GM10847 (cell line): Measurements from ENCODE around the gene HECTD1.

ENCODE experiments used
- POLR2A ChIP-seq: IDR thresholded peaks from 2 replicates; pipeline ENCODE4 v1.6.1; 2011; ENCODE audit not compliant: insufficient read length; ENCODE audit errors: extremely low read depth

HECTD1 gene

GRCh38 chr14:31180299-31181051 lies 27.1 kb downstream of the HECTD1 start:
- TF ChIP-seq POLR2A: no peak

- TF ChIP-seq POLR2A: no peak
These were observed 33.2 kb downstream of the HECTD1 start for GRCh38 chr14:31174433-31174832.

- TF ChIP-seq POLR2A: no peak
These were observed 34.3 kb downstream of the HECTD1 start for GRCh38 chr14:31173120-31173837.

GRCh38 chr14:31172084-31172483 lies 35.5 kb downstream of the HECTD1 start:
- TF ChIP-seq POLR2A: no peak

GRCh38 chr14:31170411-31170810 lies 37.2 kb downstream of the HECTD1 start:
- TF ChIP-seq POLR2A: no peak

- TF ChIP-seq POLR2A: no peak
These were observed 37.7 kb downstream of the HECTD1 start for GRCh38 chr14:31169877-31170276.

GRCh38 chr14:31167032-31167431 lies 40.6 kb downstream of the HECTD1 start:
- no peak for TF ChIP-seq POLR2A

GRCh38 chr14:31166271-31166561 lies 41.4 kb downstream of the HECTD1 start:
- TF ChIP-seq POLR2A: no peak

GRCh38 chr14:31164115-31164514 lies 43.5 kb downstream of the HECTD1 start:
- TF ChIP-seq POLR2A: no peak

- TF ChIP-seq POLR2A: no peak
These were observed 44.5 kb downstream of the HECTD1 start for GRCh38 chr14:31162910-31163649.

GRCh38 chr14:31161274-31161673 lies 46.3 kb downstream of the HECTD1 start:
- TF ChIP-seq POLR2A: no peak

- TF ChIP-seq POLR2A: no peak
These were observed 47.8 kb downstream of the HECTD1 start for GRCh38 chr14:31159682-31160296.

GRCh38 chr14:31154956-31155355 lies 52.6 kb downstream of the HECTD1 start:
- no peak for TF ChIP-seq POLR2A

- TF ChIP-seq POLR2A: no peak
These were observed 65.0 kb downstream of the HECTD1 start for GRCh38 chr14:31142455-31143087.

GRCh38 chr14:31139301-31139847 lies 68.2 kb downstream of the HECTD1 start:
- TF ChIP-seq POLR2A: no peak

- TF ChIP-seq POLR2A: no peak
These were observed 69.3 kb downstream of the HECTD1 start for GRCh38 chr14:31138301-31138700.
